ENCODE results near the gene NDUFB6. TPM values are rescaled to one million over a fixed set of nuclear protein-coding genes. Genes with fewer than 3 reads are reported as not detected.

The NDUFB6 gene
- total RNA-seq, 1 experiment from 2014 or later: 74.6 TPM

DNA sequence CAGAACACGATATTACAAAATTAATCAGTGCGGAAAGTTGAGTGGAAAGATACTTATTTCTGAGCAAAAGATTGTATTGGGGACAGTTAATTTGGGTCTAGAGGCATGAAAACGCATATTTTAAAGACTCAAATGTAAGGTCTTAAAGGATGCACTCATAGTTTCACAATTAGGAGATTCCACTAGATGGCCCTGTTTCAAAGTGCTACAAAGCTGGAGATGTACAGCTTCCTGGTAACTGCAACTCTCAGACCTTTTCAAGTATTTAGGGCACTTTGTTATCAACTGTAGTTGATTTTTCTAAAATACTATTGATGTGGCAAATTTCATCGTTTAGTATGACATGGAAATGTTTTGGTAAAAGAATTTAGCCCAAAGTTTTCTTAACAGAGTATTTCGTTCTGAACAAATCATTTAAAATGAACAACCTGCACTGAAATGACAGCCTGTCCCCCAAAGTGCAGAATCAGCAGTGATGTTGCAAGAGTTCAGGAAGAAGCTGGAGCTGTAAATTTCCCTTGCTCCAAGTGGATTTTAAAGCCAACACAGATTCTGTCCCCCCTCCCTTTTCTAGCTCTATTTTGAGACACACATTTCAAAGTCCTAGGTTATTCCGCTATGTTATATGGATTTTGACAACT lies 16.2 kb upstream of the NDUFB6 start:
- Histone ChIP-seq H3K4me3 (ENCODE audit: low read depth, low read length) (no peak overlapping the region), H3K9me3 (no peaks in the 10 kb centered on the region), H3K36me3 (ENCODE audit: control insufficient read depth, insufficient read depth, low read length) (no peaks in the 10 kb centered on the region), H3K27me3 (replicated peaks; ENCODE audit: control insufficient read depth, insufficient read depth, low read length) (no peaks in the 10 kb centered on the region), H3K4me1 (no peaks in the 10 kb centered on the region)
- TF ChIP-seq, protein P1, sequence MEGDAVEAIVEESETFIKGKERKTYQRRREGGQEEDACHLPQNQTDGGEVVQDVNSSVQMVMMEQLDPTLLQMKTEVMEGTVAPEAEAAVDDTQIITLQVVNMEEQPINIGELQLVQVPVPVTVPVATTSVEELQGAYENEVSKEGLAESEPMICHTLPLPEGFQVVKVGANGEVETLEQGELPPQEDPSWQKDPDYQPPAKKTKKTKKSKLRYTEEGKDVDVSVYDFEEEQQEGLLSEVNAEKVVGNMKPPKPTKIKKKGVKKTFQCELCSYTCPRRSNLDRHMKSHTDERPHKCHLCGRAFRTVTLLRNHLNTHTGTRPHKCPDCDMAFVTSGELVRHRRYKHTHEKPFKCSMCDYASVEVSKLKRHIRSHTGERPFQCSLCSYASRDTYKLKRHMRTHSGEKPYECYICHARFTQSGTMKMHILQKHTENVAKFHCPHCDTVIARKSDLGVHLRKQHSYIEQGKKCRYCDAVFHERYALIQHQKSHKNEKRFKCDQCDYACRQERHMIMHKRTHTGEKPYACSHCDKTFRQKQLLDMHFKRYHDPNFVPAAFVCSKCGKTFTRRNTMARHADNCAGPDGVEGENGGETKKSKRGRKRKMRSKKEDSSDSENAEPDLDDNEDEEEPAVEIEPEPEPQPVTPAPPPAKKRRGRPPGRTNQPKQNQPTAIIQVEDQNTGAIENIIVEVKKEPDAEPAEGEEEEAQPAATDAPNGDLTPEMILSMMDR (IDR thresholded peaks at IDR 0.05; ENCODE audit: insufficient read depth in 1 of 2, low read depth in 1 of 2, low read length in 1 of 2, severe bottlenecking in 1 of 2, unreplicated experiment in 1 of 2): peak in 1 of 2 experiments; percentile 54
- Mint-ChIP-seq H3K27me3 (ENCODE audit: insufficient read depth, unreplicated experiment) (peaks cover 21% of the 10 kb centered on the region), H3K9me3 (ENCODE audit: unreplicated experiment) (no peaks in the 10 kb centered on the region), H3K36me3 (ENCODE audit: insufficient read depth, unreplicated experiment) (no peaks in the 10 kb centered on the region), H3K4me3 (ENCODE audit: unreplicated experiment) (no peak overlapping the region), H3K4me1 (ENCODE audit: low read depth, unreplicated experiment) (no peaks in the 10 kb centered on the region), H3K27ac (ENCODE audit: unreplicated experiment) (no peak overlapping the region)
- BruUV-seq (replicated peaks): no TSS peak
- CTCF ChIA-PET: interaction anchor here (0.7 to 2.0 kb wide), 8 partner anchors 9 to 379 kb away, joined by 3 to 25 read pairs (median 4); partner anchors contain the start of gene ACO1
- POLR2A ChIA-PET: no interaction called here
- DNase-seq: peak in 1 of 2 experiments; percentile 31
- intact Hi-C loops (cut with micrococcal nuclease; ENCODE audit: unreplicated experiment): loop anchor here (1.0 to 2.0 kb wide), 2 partner anchors 114 to 379 kb away; no protein-coding TSS in a partner anchor

DNA sequence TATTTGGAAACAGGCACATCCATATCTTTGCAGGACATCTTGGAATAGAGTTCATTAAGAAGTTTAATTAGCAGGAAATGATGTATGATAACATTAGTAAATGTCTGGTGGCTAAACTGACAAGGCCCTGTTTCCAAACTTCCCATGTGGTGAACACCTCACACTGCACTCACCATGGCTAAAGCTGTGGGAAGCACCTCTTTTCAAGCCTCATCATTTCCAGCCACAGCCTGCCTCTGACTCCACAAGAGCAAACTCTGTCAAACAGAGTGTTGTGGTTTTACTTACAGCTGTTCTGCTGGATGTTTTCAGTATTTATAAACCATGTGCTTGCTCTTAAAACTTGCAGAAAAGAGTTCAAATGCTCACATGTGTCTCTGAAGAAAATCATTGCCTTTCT lies 14.9 kb upstream of the NDUFB6 start:
- DNase-seq: no peak
- BruUV-seq (replicated peaks): no TSS peak
- H3K4me3 Mint-ChIP-seq (ENCODE audit: unreplicated experiment): no peak overlapping the region
- Histone ChIP-seq H3K4me1 (no peaks in the 10 kb centered on the region), H3K9me3 (no peaks in the 10 kb centered on the region), H3K27me3 (replicated peaks; ENCODE audit: control insufficient read depth, insufficient read depth, low read length) (no peaks in the 10 kb centered on the region), H3K4me3 (ENCODE audit: low read depth, low read length) (no peak overlapping the region), H3K36me3 (ENCODE audit: control insufficient read depth, insufficient read depth, low read length) (no peaks in the 10 kb centered on the region)
- POLR2A ChIA-PET: no interaction called here
- TF ChIP-seq, protein P1 (IDR thresholded peaks at IDR 0.05; ENCODE audit: insufficient read depth in 1 of 2, low read depth in 1 of 2, low read length in 1 of 2, severe bottlenecking in 1 of 2, unreplicated experiment in 1 of 2): no peak
- H3K4me1 Mint-ChIP-seq (ENCODE audit: low read depth, unreplicated experiment): no peaks in the 10 kb centered on the region
- intact Hi-C loops (cut with micrococcal nuclease; ENCODE audit: unreplicated experiment): loop anchor here (2.0 kb wide), 1 partner anchor 115 kb away; no protein-coding TSS in a partner anchor
- no peaks in the 10 kb centered on the region for H3K36me3 Mint-ChIP-seq (ENCODE audit: insufficient read depth, unreplicated experiment)
- H3K27me3 Mint-ChIP-seq (ENCODE audit: insufficient read depth, unreplicated experiment): peaks cover 21% of the 10 kb centered on the region
- H3K9me3 Mint-ChIP-seq (ENCODE audit: unreplicated experiment): no peaks in the 10 kb centered on the region
- CTCF ChIA-PET: interaction anchor here (1.2 to 1.4 kb wide), 2 partner anchors 8 to 203 kb away, joined by 3 to 4 read pairs; partner anchors contain the start of gene ACO1
- H3K27ac Mint-ChIP-seq (ENCODE audit: unreplicated experiment): no peak overlapping the region

DNA sequence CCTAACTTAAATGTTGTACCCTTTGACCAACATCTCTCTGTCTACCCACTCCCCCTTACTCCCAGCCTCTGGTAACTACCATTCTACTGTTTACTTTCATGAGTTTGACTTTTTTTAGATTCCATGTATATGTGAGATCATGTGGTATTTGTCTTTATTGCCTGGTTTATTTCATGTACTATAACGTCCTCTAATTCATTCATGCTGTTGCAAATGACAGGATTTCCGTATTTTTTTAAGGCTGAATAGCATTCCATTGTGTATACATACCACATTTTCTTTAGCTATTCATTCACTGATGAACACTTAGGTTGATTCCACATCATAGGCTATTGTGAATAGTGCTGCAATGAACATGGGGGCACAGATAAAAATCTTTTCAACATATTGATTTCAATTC lies 11.8 kb upstream of the NDUFB6 start:
- TF ChIP-seq, protein P1 (IDR thresholded peaks at IDR 0.05; ENCODE audit: insufficient read depth in 1 of 2, low read depth in 1 of 2, low read length in 1 of 2, severe bottlenecking in 1 of 2, unreplicated experiment in 1 of 2): no peak
- Histone ChIP-seq H3K4me3 (ENCODE audit: low read depth, low read length) (no peak overlapping the region), H3K4me1 (peaks cover 15% of the 10 kb centered on the region), H3K9me3 (no peaks in the 10 kb centered on the region), H3K36me3 (ENCODE audit: control insufficient read depth, insufficient read depth, low read length) (no peaks in the 10 kb centered on the region), H3K27me3 (replicated peaks; ENCODE audit: control insufficient read depth, insufficient read depth, low read length) (no peaks in the 10 kb centered on the region)
- peaks cover 11% of the 10 kb centered on the region for H3K4me1 Mint-ChIP-seq (ENCODE audit: low read depth, unreplicated experiment)
- H3K4me3 Mint-ChIP-seq (ENCODE audit: unreplicated experiment): no peak overlapping the region
- no peak for DNase-seq
- no peaks in the 10 kb centered on the region for H3K36me3 Mint-ChIP-seq (ENCODE audit: insufficient read depth, unreplicated experiment)
- no peak overlapping the region for H3K27ac Mint-ChIP-seq (ENCODE audit: unreplicated experiment)
- POLR2A ChIA-PET: no interaction called here
- no TSS peak for BruUV-seq (replicated peaks)
- CTCF ChIA-PET: no interaction called here
- no peaks in the 10 kb centered on the region for H3K9me3 Mint-ChIP-seq (ENCODE audit: unreplicated experiment)
- intact Hi-C loops (cut with micrococcal nuclease; ENCODE audit: unreplicated experiment): no loop called here
- H3K27me3 Mint-ChIP-seq (ENCODE audit: insufficient read depth, unreplicated experiment): peaks cover 18% of the 10 kb centered on the region
